Cardiac septum (tissue), 1 donor: ENCODE results near the gene TMEM33. TPM values are rescaled to one million over a fixed set of nuclear protein-coding genes. Genes with fewer than 3 reads are reported as not detected.

Experiments used
- DNase-seq: peaks from one replicate; pipeline ENCODE4 v3.0.0-alpha.2; 2020; ENCODE audit warnings: low spot score
- intact Hi-C: fragments of 100-400 bp; cut with DNase I; formaldehyde crosslinking; loops from one replicate; pipeline ENCODE4 v1.14.0; 2022
- total RNA-seq: library from RNA; stranded (reverse); fragmentation: NEBNext Ultra II Directional; extraction: Animal tissue kit (Norgen Biotek cat#: 25700); gene quantifications from one replicate; pipeline ENCODE4 v1.2.1, GENCODE V29; 2021
- donor health status: DM: no; HTN: no; CAD: no.

TMEM33 gene
- total RNA-seq, 1 donor from 2014 or later: 27.2 TPM

GRCh38 chr4:41990365-41991111, 55.3 kb downstream of the TMEM33 start, which contains the start of gene SLC30A9:
Gene SLC30A9, plus strand, starts transcription at chr4:41990530. Its CDS starts 122 bp downstream, at chr4:41990652.
- peak; percentile 98 for DNase-seq
- intact Hi-C loops: no loop called here

DNA sequence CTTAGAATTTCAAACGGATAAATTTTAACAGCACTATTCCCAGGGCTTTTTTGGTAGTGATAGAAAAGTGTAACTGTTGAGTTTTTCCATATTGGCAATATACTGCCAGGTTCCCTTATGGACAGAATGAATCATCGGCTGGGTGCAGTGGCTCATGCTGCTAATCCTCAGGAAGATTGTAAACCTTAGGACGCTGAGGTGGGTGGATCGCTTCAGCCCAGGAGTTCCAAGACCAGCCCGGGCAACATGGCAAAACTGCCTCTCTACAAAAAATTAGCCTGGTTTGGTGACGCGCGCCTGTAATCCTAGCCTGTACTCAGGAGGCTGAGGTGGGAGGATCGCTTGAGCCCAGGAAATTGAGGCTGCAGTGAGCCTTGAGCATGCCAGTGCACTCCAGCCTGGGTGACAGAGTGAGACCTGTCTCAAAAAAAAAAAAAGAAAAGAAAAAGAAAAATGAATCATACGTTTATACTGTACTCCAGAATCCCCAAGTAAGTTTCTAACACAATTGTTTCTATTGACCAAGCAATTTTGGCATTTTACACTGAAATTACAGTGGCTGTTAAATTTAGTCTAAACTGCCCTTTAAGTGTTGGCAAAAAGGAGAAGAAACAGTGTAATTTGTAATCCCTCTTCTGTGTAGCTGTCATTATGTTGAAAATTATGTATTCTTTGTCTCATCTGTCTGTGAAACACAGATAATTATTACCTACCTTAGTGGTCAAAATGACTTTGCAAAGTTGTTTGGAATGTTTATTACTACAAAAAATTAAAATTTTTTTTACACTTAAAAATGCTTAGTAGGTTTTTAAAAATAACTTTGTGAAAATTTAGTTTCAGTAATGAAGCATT, 56.9 kb downstream of the TMEM33 start:
- intact Hi-C loops: no loop called here
- no peak for DNase-seq

GRCh38 chr4:41992967-41993857, 58.0 kb downstream of the TMEM33 start:
- DNase-seq: no peak
- intact Hi-C loops: no loop called here

- intact Hi-C loops: no loop called here
- DNase-seq: no peak
Measured at GRCh38 chr4:41994461-41994985, 59.3 kb downstream of the TMEM33 start.

DNA sequence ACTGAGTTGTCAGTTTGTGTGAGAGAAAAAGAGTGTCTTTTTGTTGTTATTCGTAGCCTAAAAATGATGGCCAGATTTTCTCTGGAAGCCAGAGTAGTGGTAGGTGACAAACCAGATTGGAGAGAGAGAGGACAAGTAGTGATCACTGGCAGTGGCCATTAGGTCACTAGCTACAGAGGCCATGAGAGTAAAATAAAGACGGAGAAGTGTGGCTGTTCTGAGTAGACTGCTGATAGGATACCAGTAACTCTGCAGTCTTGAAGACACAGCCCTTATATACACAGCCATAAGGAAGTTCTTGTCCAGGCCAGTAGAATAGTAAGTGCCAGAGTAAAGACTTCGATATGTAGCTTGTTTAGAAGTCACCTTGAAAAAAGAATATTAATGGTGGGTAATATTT, 62.8 kb downstream of the TMEM33 start:
- DNase-seq: no peak
- intact Hi-C loops: no loop called here

DNA sequence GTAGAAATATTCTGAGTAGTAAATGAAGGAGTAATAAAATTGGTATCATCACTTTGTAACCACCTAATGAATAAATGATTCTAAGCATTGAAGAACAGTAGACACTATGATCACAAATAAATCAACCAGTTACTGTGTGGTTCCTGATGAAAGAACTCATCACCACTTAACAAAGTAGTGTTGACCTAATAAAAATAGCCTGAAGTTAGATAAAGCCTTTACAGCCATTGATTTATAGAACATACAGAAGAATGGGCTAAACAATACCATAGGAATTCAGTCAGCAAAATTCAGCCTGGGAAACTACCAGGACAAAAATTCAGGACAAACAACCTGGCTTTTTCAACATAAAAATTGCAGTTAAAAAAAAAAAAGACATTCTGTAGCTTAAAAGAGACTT, 64.1 kb downstream of the TMEM33 start:
- intact Hi-C loops: no loop called here
- no peak for DNase-seq

GRCh38 chr4:42008011-42008786, 73.0 kb downstream of the TMEM33 start:
- DNase-seq: no peak
- intact Hi-C loops: no loop called here

Other genes with a start within 250 kb of the TMEM33 start
- not detected for gene PHOX2B, start 186.7 kb upstream of the TMEM33 start, total RNA-seq
- gene DCAF4L1, start 46.3 kb downstream of the TMEM33 start, total RNA-seq: 0.46 TPM
- 65.3 TPM for gene SLC30A9, start 55.1 kb downstream of the TMEM33 start, total RNA-seq
- gene BEND4, start 217.2 kb downstream of the TMEM33 start, total RNA-seq: not detected